ENCODE results near the gene STRN3.
"Not testable (repeated sequence)": the region's sequence is repeated elsewhere in the genome, so short reads cannot be mapped to it uniquely, and the experiment has no call there.

STRN3 gene, protein sequence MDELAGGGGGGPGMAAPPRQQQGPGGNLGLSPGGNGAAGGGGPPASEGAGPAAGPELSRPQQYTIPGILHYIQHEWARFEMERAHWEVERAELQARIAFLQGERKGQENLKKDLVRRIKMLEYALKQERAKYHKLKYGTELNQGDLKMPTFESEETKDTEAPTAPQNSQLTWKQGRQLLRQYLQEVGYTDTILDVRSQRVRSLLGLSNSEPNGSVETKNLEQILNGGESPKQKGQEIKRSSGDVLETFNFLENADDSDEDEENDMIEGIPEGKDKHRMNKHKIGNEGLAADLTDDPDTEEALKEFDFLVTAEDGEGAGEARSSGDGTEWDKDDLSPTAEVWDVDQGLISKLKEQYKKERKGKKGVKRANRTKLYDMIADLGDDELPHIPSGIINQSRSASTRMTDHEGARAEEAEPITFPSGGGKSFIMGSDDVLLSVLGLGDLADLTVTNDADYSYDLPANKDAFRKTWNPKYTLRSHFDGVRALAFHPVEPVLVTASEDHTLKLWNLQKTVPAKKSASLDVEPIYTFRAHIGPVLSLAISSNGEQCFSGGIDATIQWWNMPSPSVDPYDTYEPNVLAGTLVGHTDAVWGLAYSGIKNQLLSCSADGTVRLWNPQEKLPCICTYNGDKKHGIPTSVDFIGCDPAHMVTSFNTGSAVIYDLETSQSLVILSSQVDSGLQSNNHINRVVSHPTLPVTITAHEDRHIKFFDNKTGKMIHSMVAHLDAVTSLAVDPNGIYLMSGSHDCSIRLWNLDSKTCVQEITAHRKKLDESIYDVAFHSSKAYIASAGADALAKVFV

DNA sequence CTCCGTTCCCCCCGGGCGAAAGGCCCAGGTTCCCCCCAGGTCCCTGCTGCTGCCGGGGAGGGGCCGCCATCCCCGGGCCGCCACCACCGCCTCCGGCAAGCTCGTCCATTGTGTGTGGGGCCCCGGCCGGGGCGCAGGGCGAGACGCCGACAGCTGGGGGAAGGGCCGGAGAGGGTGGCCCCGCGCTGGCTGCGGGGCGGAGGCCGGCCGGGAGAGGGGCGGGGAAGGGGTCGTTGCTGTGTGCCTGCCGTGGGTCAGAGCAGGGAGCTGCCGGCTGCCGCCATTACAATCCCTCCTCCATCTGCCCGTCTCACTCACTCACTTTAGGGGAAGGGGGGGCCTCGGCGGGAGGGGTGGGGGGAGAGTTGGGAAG is at the start of gene STRN3:
TSS of gene STRN3 (minus strand) at position 303 of the 373 bp plus-strand sequence. CDS start at position 109, 194 bp downstream.
- no peak for DNase-seq (ENCODE audit: low spot score)

DNA sequence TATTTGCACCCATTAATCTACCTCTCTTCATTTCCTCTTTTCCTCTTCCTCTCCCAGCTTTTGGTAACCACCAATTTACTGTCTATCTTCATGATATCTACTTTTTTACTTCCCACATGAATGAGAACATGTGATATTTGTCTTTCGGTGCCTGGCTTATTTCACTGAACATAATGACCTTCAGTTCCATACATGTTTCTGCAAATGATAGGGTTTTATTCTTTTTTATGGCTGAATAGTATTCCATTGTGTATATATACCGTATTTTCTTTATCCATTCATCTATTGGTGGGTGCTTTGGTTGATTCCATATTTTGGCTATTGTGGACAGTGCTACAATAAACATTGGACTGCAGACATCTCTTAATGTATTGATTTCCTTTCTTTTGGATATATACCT is 49.0 kb upstream of the STRN3 start:
- no peak for DNase-seq (ENCODE audit: low spot score)

DNA sequence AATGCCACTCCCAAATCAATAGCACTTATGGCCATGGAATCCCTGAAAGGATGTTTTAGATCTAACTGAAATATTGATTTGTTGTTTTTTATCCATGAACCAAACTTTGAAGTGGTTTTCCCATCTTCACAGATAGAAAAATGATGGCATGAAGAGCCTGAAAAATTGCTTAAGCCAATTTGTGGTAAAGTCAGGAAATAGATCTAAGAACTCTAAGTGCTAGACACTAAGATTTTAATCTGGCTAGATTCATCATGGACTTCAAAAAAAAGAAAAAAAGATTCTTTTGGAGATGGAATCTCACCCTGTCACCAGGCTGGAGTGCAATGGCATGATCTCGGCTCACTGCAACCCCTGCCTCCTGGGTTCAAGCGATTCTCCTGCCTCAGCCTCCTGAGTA is 45.0 kb upstream of the STRN3 start:
- DNase-seq (ENCODE audit: low spot score) = no peak

DNA sequence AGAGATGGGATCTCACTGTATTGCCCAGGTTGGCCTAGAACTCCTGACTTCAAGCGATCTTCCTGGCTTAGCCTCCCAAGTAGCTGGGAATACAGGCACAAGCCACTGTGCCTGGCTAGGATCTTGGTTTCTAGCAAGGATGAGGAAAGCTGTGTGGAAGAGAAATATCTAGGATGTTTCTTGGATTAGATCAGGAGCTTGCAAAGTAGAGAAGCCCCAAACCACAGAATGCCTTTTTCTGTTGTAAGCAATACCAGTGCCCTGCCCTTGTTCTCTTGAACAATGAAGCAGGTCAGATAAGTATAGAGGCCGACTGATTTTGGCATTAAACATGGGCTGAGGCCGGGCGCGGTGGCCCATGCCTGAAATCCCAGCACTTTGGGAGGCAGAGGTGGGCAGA is 44.3 kb upstream of the STRN3 start:
- DNase-seq (ENCODE audit: low spot score) = no peak

GRCh38 chr14:31069343-31069742 is 43.2 kb upstream of the STRN3 start:
- no peak for DNase-seq (ENCODE audit: low spot score)

DNA sequence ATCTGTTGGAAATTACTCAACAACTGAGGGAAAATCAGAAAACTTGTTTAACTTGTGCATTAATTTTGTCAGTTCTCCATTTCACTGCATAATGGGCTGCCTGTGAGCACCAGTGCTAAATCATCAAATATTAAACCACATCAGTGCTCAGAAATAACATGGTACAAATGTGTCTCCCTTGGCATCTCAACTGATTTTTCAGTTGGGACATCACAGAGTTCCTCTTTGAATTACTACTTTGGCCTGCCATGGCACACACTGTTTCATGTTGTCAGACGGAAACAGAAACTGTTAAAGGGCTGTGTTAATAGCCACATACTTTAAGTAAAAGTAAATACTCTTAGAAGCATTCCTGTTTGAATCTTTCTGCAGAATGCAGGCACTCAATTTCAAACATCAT is 42.1 kb upstream of the STRN3 start:
- no peak for DNase-seq (ENCODE audit: low spot score)

- not testable (repeated sequence) for DNase-seq (ENCODE audit: low spot score)
Measured at GRCh38 chr14:31062908-31063307, 36.7 kb upstream of the STRN3 start.

DNA sequence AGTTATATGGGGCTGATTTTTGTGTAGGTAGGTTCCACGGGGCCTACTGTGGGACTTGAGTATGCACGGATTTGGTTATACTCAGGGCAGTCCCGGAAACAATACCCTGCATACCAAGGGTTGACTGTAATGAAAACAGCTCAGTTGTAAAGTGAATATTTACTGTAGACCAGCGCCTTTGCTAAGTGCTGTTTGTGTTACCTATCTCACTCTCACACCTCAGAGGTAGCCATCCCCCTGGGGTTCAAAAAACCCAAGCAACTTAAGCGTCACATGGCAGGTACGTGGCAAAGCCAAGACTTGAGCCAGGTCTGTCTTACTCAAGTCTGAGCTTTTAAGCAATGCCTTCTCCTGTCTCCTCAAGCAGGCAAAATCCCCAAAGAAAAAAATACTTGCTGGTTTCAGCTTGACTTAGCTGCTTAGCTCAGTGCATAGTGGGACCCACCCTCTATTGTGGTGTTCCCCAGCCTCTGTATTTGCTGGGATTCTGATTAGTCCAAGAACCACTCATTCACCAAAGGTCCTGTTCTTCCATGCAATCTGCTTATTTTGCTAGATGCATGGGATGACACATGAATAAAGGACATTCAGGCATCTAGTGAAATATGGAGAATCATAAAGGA is 34.2 kb upstream of the STRN3 start:
- no peak for DNase-seq (ENCODE audit: low spot score)

DNA sequence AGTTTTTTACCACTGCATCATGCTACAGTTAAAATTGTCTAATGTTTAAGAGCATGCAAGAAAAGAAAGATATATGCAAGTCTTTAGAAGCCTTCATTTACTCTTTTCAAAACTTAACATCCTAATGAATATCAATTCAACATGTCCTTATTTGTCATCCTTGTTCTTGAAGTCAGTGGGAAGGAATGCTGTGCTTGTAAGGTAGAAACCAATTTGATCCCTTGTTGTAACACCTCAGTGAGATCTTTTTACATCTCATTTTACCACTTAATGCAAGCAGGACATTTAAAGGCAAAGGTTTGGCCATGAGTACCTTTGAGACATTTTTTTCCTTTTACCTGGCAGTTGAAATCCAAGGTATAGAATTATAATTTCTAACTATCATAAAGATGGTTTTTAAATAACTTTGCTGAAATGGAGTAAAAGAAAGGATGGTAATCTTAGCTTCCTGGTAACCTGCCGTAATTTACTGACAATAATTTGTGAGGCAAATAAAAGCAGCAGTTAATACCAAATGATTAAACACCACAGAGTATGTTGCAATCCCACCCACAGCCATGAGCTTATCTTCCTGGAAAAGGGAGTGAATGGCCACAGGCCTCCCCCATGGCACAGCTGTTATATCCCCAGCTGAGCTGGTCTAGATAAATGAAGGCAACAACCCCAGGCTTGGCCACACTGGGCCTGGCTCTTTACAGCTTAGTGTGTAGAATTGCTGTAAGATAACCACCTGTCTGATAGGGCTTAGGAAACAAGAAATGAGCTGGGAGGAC is 33.2 kb upstream of the STRN3 start:
- no peak for DNase-seq (ENCODE audit: low spot score)

DNA sequence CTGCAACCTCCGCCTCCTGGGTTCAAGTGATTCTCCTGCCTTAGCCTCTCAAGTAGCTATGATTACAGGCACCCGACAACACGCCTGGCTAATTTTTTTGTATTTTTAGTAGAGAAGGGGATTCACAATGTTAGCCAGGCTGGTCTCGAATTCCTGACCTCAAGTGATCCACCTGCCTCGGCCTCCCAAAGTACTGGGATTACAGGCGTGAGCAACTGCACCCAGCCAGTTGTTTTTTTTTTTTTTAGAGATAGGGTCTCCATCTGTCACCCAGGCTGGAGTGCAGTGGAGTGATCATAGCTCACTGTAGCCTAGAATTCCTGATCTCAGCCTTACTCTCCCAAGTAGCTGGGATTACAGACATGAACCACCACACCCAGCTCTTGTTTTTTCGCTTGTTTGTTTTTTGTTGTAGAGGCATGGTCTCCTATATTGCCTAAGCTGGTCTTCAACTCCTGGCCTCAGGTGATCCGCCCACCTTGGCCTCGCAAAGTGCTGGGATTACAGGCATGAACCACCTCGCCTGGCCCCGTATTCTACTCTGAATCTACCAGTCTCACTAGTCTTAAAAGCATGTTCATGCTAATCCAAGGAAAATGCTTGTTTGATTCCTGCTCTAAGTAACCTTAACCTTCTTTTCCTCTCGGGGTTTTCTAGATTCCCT is 31.7 kb upstream of the STRN3 start:
- no peak for DNase-seq (ENCODE audit: low spot score)

DNA sequence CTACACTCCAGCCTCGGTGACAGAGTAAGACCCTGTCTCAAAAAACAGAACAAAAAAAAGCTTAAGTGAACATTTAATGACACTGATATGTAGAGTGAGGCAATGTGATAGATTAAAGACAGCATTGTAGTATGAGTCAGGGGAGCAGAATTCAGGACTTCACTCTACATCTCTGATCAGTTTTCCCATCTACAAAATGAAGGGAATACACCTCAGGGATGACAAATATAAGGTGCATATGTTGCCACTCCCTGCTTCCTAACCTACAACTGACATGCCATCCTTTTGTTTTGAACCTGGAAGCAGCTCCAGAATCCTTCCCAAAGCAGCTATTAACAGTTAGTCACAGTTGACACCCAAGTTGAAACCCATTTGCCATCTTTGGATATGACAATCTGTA is 30.9 kb upstream of the STRN3 start:
- DNase-seq (ENCODE audit: low spot score) = no peak

- not testable (repeated sequence) for DNase-seq (ENCODE audit: low spot score)
Measured at GRCh38 chr14:31052905-31053586, 26.9 kb upstream of the STRN3 start.

DNA sequence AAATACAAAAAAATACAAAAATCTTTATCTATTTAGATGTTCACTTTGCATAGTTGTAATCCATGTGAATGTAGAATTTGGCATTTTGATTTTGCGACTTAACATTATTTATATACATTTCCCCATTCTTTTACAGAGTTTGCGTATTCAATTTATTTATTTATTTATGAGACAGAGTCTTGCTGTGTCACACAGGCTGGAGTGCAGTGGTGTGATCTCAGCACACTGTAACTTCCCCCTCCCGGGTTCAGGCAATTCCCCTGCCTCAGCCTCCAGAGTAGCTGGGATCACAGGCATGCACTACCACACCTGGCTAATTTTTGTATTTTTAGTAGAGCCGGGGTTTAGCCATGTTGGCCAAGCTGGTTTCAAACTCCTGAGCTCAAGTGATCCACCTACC is 25.3 kb upstream of the STRN3 start:
- no peak for DNase-seq (ENCODE audit: low spot score)

- DNase-seq (ENCODE audit: low spot score) = no peak
Measured at GRCh38 chr14:31051023-31051422, 24.8 kb upstream of the STRN3 start.

DNA sequence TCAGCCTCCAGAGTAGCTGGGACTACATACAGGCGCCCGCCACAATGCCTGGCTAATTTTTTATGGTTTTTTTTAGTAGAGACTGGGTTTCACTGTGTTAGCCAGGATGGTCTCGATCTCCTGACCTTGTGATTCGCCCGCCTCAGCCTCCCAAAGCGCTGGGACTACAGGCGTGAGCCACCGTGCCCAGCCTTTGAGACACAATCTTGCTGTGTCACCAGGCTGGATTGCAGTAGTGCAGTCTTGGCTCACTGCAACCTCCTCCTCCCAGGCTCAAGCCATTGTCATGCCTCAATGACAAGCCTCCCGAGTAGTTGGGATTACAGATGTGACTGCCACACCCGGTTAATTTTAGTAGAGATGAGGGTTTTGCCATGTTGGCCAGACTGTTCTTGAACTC is 21.3 kb upstream of the STRN3 start:
- no peak for DNase-seq (ENCODE audit: low spot score)

- no peak for DNase-seq (ENCODE audit: low spot score)
Measured at GRCh38 chr14:31045501-31046080, 19.4 kb upstream of the STRN3 start.

DNA sequence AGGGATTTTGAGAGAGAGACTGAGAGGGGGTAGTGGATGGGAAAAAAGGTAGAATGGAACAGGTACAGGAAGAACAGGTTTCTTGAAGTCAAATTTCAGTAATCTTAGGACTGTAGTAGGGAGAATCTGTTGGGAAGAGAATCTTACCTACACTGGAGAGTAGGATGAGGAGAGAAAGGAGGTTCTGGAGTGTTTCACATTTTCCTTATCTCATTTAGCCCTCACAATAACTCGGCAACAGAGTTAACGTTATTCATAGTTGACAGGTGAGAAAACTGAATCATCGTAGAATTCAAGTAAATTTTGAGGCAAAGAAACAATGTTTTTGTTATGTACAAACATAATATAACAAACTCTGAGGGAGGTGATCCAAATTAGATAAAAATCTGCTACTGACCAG is 17.2 kb upstream of the STRN3 start:
- no peak for DNase-seq (ENCODE audit: low spot score)

- not testable (repeated sequence) for DNase-seq (ENCODE audit: low spot score)
Measured at GRCh38 chr14:31042893-31043292, 16.7 kb upstream of the STRN3 start.

DNA sequence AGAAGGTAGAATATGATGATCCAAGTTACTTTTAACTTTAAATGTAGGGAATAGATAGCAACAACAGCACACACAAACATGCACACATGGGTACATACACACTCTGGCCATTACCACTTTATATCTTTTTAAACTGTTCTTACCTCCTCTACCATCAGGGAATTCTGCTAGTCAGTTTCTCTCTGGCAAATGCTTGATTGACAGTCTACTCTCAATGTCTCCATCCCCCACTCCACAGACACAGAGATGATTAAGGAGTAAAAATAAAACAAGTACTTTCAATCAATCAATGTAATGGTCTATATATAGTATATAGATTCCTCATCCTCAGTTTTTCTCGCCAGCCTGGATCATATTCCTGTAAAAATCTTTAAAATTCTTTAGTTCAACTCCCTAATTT is 16.1 kb upstream of the STRN3 start:
- no peak for DNase-seq (ENCODE audit: low spot score)

GRCh38 chr14:31038521-31039166 is 12.5 kb upstream of the STRN3 start:
- no peak for DNase-seq (ENCODE audit: low spot score)
